Activated T-helper 1 cell treated with anti-CD3 and anti-CD28 coated beads, Interleukin-12 subunit alpha, Interleukin-12 subunit beta, Interleukin-2, Interleukin-4 antibody, amounts not matched to agents 30 ng/mL and 10 ng/mL and 1 ng/mL, durations not matched to agents 14 hours and 24 hours and 36 hours (primary cell): ENCODE measurements around the gene TRMT1. TPM values are rescaled to one million over a fixed set of nuclear protein-coding genes. Genes with fewer than 3 reads are reported as not detected.

Experiments
- DNase-seq: peaks from one replicate; pipeline ENCODE4 v3.0.0; 2021; ENCODE audit warnings: low spot score
- H3K27ac Mint-ChIP-seq: one replicate; pipeline ENCODE4 v1.8.0; 2021; ENCODE audit warnings: mild to moderate bottlenecking, mixed read lengths
- H3K27me3 Mint-ChIP-seq: one replicate; pipeline ENCODE4 v1.8.0; 2022; ENCODE audit warnings: mild to moderate bottlenecking, moderate library complexity, mixed read lengths; ENCODE audit not compliant: insufficient read depth
- H3K36me3 Mint-ChIP-seq: one replicate; pipeline ENCODE4 v1.8.0; 2021; ENCODE audit warnings: low read depth, mixed read lengths
- H3K4me1 Mint-ChIP-seq: one replicate; pipeline ENCODE4 v1.8.0; 2021; ENCODE audit warnings: low read depth, mixed read lengths
- H3K4me3 Mint-ChIP-seq: one replicate; pipeline ENCODE4 v1.8.0; 2021; ENCODE audit warnings: mild to moderate bottlenecking, moderate library complexity, mixed read lengths
- H3K9me3 Mint-ChIP-seq: one replicate; pipeline ENCODE4 v1.8.0; 2021; ENCODE audit warnings: mixed read lengths
- intact Hi-C: fragments of 100-400 bp; cut with micrococcal nuclease; formaldehyde crosslinking; loops from one replicate; pipeline ENCODE4 v1.15.1; 2024
- total RNA-seq: library from RNA; stranded (reverse); gene quantifications from 2 replicates; pipeline ENCODE4 v1.2.3, GENCODE V29; 2022

TRMT1 gene
- total RNA-seq, 1 donor from 2014 or later: 154 TPM

GRCh38 chr19:13100841-13101589 is 15.5 kb downstream of the TRMT1 start:
- H3K27me3 Mint-ChIP-seq: peaks cover 15% of the 10 kb centered on the region
- no peaks in the 10 kb centered on the region for H3K9me3 Mint-ChIP-seq
- H3K4me3 Mint-ChIP-seq: peak overlapping the region; percentile 66
- peaks cover 25% of the 10 kb centered on the region for H3K4me1 Mint-ChIP-seq
- H3K27ac Mint-ChIP-seq: no peak overlapping the region
- DNase-seq: no peak
- H3K36me3 Mint-ChIP-seq: peaks cover 9% of the 10 kb centered on the region
- intact Hi-C loops: loop anchor here (1.0 kb wide), 2 partner anchors 15 to 31 kb away; partner anchors contain the start of gene TRMT1

DNA sequence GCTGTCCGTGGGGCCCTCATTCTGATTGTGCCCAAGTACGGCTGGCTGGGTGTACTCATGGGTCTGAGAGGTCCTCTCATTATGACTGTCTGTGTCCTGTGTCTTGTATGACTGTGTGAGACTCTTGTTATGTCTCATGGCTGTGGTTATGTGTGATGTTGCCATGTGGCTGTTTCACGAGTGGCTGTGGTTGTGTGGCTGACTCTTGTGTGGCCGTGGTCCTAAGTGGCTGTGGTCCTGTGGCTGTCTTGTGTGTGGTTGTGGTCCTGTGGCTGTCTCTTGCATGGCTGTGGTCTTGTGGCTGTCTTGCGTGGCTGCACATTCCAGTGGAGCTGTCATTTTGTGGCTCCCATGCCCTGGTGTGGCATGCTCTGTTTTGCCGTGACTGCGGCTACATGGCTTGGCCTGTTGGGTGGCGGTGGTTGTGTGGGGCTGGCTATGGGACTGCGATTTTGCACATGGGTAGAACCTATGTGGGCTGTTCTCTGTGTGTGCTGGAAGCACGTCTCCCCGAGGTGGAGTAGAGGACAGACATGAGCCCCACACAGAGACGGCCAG is 16.4 kb downstream of the TRMT1 start:
- peaks cover 9% of the 10 kb centered on the region for H3K36me3 Mint-ChIP-seq
- peak overlapping the region; percentile 68 for H3K4me3 Mint-ChIP-seq
- H3K4me1 Mint-ChIP-seq: peaks cover 29% of the 10 kb centered on the region
- peak overlapping the region; percentile 95 for H3K27ac Mint-ChIP-seq
- H3K9me3 Mint-ChIP-seq: no peaks in the 10 kb centered on the region
- intact Hi-C loops: loop anchor here (1.0 kb wide), 2 partner anchors 16 to 32 kb away; partner anchors contain the start of gene TRMT1
- DNase-seq: peak; percentile 72
- H3K27me3 Mint-ChIP-seq: peaks cover 16% of the 10 kb centered on the region

GRCh38 chr19:13099073-13099999 is 17.2 kb downstream of the TRMT1 start:
- H3K4me3 Mint-ChIP-seq: peak overlapping the region; percentile 76
- peak; percentile 76 for DNase-seq
- intact Hi-C loops: loop anchor here (5.0 kb wide), 1 partner anchor 262 kb away; the partner anchor contains the start of gene MAST1
- H3K27ac Mint-ChIP-seq: peak overlapping the region; percentile 95
- peaks cover 6% of the 10 kb centered on the region for H3K36me3 Mint-ChIP-seq
- peaks cover 19% of the 10 kb centered on the region for H3K27me3 Mint-ChIP-seq
- peaks cover 21% of the 10 kb centered on the region for H3K4me1 Mint-ChIP-seq
- H3K9me3 Mint-ChIP-seq: no peaks in the 10 kb centered on the region

GRCh38 chr19:13098277-13099072 is 18.1 kb downstream of the TRMT1 start:
- H3K36me3 Mint-ChIP-seq: peaks cover 6% of the 10 kb centered on the region
- no peaks in the 10 kb centered on the region for H3K9me3 Mint-ChIP-seq
- H3K27ac Mint-ChIP-seq: peak overlapping the region; percentile 81
- H3K4me1 Mint-ChIP-seq: peaks cover 21% of the 10 kb centered on the region
- H3K4me3 Mint-ChIP-seq: peak overlapping the region; percentile 76
- peaks cover 22% of the 10 kb centered on the region for H3K27me3 Mint-ChIP-seq
- intact Hi-C loops: loop anchor here (5.0 kb wide), 1 partner anchor 261 kb away; the partner anchor contains the start of gene MAST1
- no peak for DNase-seq

- Mint-ChIP-seq H3K36me3 (peaks cover 6% of the 10 kb centered on the region), H3K4me1 (peaks cover 21% of the 10 kb centered on the region), H3K27ac (no peak overlapping the region), H3K27me3 (peaks cover 22% of the 10 kb centered on the region), H3K9me3 (no peaks in the 10 kb centered on the region), H3K4me3 (peak overlapping the region; percentile 76)
- no peak for DNase-seq
- intact Hi-C loops: loop anchor here (1.0 to 5.0 kb wide), 2 partner anchors 84 to 260 kb away; partner anchors contain the start of gene MAST1
Observed at GRCh38 chr19:13097463-13098258, 18.9 kb downstream of the TRMT1 start.

GRCh38 chr19:13097033-13097462 is 19.5 kb downstream of the TRMT1 start:
- no peaks in the 10 kb centered on the region for H3K9me3 Mint-ChIP-seq
- peak overlapping the region; percentile 59 for H3K27ac Mint-ChIP-seq
- H3K4me3 Mint-ChIP-seq: peak overlapping the region; percentile 72
- DNase-seq: no peak
- H3K36me3 Mint-ChIP-seq: peaks cover 6% of the 10 kb centered on the region
- H3K4me1 Mint-ChIP-seq: peaks cover 21% of the 10 kb centered on the region
- peaks cover 22% of the 10 kb centered on the region for H3K27me3 Mint-ChIP-seq
- intact Hi-C loops: loop anchor here (1.0 to 5.0 kb wide), 2 partner anchors 84 to 260 kb away; partner anchors contain the start of gene MAST1

DNA sequence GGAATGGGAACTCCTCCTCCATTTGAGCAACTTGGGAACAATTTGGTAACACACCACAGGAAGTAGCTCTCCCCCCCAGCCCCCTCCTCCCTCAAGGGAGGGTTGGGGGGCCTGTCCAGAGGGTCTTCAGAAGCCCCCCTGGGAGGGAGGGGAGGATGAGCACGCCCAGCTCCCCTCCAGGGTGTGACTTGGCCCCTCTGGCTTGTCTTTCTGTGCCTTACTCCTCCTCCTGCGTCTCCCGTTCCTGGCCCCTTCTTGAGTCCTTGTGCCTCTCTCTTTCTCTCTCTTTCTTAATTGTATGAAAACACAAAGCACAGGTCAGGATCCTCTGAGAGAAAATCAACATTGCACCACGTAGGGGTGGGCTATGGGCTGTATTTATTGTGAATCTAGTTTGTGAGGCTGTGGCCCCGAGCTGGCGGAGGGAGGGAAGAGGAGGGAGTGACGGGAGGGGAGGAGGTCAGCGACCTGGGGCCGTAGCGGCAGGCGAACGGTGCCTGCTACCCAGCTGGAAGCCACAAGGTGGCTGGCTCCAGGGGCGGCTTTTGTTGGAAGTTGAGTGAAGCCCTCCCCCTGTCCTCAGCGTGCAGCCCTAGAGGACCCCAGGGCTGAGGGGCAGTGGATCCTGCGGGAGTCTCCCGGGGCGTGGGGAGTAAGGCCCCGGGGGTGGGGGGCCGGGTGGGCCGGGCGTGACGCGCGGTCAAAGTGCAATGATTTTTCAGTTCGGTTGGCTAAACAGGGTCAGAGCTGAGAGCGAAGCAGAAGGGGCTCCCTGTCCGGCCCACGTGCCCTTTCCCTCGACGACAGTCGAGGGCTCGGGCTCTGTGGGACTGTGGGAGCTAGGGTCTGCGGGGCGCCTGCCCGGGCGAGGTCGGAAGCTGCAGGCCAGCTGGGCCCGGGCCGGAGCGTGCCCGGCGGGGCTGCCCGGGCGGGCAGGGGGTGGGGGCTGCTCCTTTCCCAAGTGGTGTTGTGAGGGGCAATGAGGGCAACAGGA is 20.3 kb downstream of the TRMT1 start:
- Mint-ChIP-seq H3K4me3 (peak overlapping the region; percentile 71), H3K4me1 (peaks cover 21% of the 10 kb centered on the region), H3K9me3 (no peaks in the 10 kb centered on the region), H3K27ac (peak overlapping the region; percentile 73), H3K27me3 (peaks cover 22% of the 10 kb centered on the region), H3K36me3 (peaks cover 6% of the 10 kb centered on the region)
- no peak for DNase-seq
- intact Hi-C loops: loop anchor here (5.0 kb wide), 1 partner anchor 259 kb away; the partner anchor contains the start of gene MAST1

DNA sequence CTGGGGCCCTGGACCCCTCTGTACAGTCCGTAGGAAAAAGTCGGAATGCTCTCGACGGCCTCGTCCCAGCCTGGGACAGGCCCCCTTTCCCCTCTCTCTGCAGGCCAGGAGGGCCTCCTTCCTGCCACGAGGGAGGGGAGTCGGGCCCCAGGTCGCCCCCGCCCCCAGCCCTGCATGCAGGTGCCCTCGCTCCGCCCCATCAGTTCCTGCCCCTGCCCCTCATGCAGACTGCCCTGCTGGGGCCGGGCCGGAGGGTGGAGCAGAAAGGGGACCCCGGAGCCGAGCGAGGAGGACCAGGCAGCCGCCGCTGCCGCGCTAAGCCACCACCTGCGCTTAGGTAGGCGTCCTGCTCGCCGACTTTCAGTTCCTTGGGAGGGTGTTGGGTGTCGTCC is 21.2 kb downstream of the TRMT1 start:
- Mint-ChIP-seq H3K9me3 (no peaks in the 10 kb centered on the region), H3K4me1 (peaks cover 20% of the 10 kb centered on the region), H3K27me3 (peaks cover 22% of the 10 kb centered on the region), H3K27ac (no peak overlapping the region), H3K4me3 (no peak overlapping the region), H3K36me3 (peaks cover 6% of the 10 kb centered on the region)
- intact Hi-C loops: loop anchor here (5.0 kb wide), 1 partner anchor 258 kb away; the partner anchor contains the start of gene MAST1
- DNase-seq: no peak

DNA sequence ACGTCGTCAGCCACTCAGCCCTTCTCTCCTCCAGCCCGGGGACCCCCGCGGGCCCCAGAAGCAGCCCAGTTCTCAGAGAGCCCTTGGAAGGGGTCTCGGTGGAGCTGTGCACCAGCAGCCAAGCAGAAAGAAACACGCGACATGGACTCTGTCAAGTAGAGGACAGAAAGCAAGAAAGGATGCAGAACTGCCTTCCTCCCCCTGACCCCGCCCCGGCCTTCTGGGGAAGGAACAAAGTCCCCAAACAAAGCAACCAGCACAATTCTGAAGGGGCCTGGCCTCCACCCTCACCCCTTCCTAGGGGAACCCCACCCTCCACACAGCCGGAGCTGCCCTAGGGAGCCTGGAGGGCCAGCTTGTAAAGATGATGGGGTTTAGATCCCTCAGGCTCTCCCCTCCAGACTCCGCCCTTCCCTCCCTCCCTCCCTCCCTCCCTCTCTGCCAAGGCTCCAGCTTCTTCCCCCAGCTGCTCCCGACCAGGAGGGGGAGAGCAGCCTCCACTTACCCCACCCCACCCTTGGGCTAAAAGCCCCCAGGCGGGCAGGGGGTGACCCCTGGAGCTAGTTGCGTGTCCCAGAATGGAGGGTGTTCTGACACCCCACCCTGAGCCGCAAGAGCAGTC is 21.7 kb downstream of the TRMT1 start:
- H3K4me1 Mint-ChIP-seq: peaks cover 15% of the 10 kb centered on the region
- intact Hi-C loops: loop anchor here (1.0 to 5.0 kb wide), 2 partner anchors 117 to 258 kb away; partner anchors contain the start of gene MAST1
- peaks cover 2% of the 10 kb centered on the region for H3K36me3 Mint-ChIP-seq
- peaks cover 22% of the 10 kb centered on the region for H3K27me3 Mint-ChIP-seq
- H3K27ac Mint-ChIP-seq: no peak overlapping the region
- DNase-seq: no peak
- no peak overlapping the region for H3K4me3 Mint-ChIP-seq
- H3K9me3 Mint-ChIP-seq: no peaks in the 10 kb centered on the region

DNA sequence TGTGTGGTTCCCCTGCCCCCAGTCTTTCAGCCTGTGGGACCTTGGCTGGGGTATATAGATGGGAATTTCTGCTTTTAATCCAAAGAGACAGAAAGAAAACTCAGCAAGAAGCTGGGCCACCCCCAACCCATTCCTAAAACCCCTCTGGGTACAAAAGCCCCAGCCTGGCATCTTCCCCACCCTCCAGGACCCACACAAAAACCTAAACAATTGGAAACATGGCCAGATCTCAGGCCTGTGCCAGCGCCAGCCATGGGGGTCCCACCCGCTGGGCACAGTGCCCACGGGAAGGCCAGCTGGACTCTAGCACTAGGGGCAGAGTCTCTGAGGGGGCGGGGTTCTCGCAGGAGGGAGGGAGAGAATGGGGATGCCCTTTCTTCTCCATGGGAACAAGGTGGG is 22.4 kb downstream of the TRMT1 start:
- intact Hi-C loops: loop anchor here (1.0 kb wide), 1 partner anchor 116 kb away; no protein-coding TSS in a partner anchor
- Mint-ChIP-seq H3K27me3 (peaks cover 21% of the 10 kb centered on the region), H3K4me3 (no peak overlapping the region), H3K4me1 (peaks cover 12% of the 10 kb centered on the region), H3K27ac (no peak overlapping the region), H3K36me3 (peaks cover 1% of the 10 kb centered on the region), H3K9me3 (no peaks in the 10 kb centered on the region)
- DNase-seq: no peak
